ENCODE results near the gene EXOSC2.

DNA sequence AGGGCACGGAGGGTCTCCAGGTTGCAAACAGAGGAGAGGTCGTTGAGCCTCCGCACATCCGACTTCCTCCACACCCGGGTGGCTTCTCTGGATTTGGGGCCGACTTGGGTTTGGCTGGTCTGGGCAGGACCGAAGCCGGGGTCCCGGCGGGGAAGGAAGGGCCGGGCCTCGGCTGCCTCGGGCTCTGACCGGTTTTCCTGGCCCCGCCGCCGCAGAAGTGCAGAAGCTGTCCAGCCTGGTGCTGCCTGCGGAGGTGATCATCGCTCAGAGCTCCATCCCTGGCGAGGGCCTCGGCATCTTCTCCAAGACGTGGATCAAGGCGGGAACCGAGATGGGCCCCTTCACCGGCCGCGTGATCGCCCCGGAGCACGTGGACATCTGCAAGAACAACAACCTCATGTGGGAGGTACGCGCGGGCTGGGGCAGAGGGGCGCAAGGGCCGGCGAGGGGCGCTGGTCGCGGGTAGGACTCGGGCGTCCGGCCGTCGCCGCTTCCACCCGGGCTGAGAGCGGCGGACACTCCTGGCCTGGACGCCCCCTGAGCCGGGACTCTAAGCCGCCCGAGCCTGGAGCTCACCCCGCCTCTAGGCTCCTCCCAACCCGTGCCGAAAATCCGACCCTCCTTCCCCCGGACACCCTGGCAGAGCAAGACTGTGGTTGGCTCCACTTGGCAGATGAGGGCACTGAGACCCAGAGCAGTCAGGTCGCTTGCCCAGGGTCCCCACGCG is 27.0 kb upstream of the EXOSC2 start:
- TF ChIP-seq RNF2 (IDR thresholded peaks at IDR 0.05; ENCODE audit: borderline replicate concordance, low read depth, low read length, missing control alignments, poor library complexity, severe bottlenecking) (peak; percentile 28), KDM1A (IDR thresholded peaks at IDR 0.05; ENCODE audit: borderline replicate concordance, low read length) (no peak), PHF8 (conservative IDR thresholded peaks at IDR 0.05; ENCODE audit: low read depth, low read length) (no peak), CTCF (IDR thresholded peaks at IDR 0.05; ENCODE audit: control extremely low read depth in 1 of 3, insufficient read depth in 1 of 3, low read depth in 1 of 3, low read length in 3 of 3) (no peak), EZH2 (IDR thresholded peaks at IDR 0.05; ENCODE audit: low read depth, low read length, severe bottlenecking) (peak; percentile 87), BCL11A (IDR thresholded peaks at IDR 0.05; ENCODE audit: low read depth in 2 of 2, low read length in 2 of 2) (no peak), E2F6 (IDR thresholded peaks at IDR 0.05) (peak; percentile 97)

Measured in H1 (cell line).